Keratinocyte (primary cell): ENCODE results near the gene EYA3.

Source experiments
- EZH2 ChIP-seq: IDR thresholded peaks from one replicate; pipeline ENCODE4 v1.6.1; 2012; ENCODE audit warnings: inconsistent platforms, mild to moderate bottlenecking, low read length, moderate library complexity
- TF ChIP-seq, protein P1 (sequence below), 3 experiments: IDR thresholded peaks in 1 of 3; conservative IDR thresholded peaks in 1 of 3; optimal IDR thresholded peaks in 1 of 3; 2 replicates in 2 of 3; 3 replicates in 1 of 3; pipeline versions ENCODE3 to v1.5.1; 2011; ENCODE audit warnings: low read length in 3 of 3, mild to moderate bottlenecking in 3 of 3, moderate library complexity in 2 of 3, control low read depth in 1 of 3, inconsistent platforms in 1 of 3; ENCODE audit not compliant: insufficient read depth in 2 of 3; ENCODE audit errors: extremely low read depth in 1 of 3

DNA sequence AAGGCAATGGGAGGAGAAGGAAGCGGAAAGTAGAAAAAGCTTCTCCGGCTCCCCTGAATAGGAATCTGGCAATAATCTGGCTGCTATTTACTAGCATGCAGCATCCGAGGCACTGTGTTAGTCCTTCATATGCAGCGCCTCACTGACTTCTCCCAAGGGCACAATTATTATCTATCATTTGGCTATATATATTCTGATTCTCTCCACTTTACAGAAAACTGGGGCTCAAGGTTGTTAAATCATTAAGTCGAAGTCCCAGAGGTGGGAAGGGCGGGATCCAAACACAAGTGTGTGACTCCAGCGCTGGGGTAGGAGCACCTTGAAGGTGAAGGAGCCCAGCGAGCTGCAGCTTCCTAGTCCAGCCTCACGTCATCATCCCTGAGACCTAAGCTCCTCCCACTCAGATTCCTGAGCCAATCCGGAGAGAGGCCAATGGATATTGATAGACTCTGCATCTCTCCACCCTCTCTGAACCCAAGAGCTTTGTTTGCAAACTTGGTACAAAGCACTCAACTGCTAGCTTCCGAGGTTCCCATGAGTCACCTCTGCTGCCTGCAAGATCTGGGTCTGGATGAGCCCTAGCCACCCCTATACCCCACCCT is 16.6 kb upstream of the EYA3 start:
- TF ChIP-seq, protein P1, sequence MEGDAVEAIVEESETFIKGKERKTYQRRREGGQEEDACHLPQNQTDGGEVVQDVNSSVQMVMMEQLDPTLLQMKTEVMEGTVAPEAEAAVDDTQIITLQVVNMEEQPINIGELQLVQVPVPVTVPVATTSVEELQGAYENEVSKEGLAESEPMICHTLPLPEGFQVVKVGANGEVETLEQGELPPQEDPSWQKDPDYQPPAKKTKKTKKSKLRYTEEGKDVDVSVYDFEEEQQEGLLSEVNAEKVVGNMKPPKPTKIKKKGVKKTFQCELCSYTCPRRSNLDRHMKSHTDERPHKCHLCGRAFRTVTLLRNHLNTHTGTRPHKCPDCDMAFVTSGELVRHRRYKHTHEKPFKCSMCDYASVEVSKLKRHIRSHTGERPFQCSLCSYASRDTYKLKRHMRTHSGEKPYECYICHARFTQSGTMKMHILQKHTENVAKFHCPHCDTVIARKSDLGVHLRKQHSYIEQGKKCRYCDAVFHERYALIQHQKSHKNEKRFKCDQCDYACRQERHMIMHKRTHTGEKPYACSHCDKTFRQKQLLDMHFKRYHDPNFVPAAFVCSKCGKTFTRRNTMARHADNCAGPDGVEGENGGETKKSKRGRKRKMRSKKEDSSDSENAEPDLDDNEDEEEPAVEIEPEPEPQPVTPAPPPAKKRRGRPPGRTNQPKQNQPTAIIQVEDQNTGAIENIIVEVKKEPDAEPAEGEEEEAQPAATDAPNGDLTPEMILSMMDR (optimal IDR thresholded peaks at IDR 0.05 in 1 of 3, IDR thresholded peaks at IDR 0.05 in 1 of 3, conservative IDR thresholded peaks at IDR 0.05 in 1 of 3; ENCODE audit: extremely low read depth in 1 of 3, insufficient read depth in 2 of 3, low read length in 3 of 3): no peak
- TF ChIP-seq EZH2: no peak
